Right lobe of liver (tissue), 4 donors: ENCODE measurements around the gene RSF1.

Source experiments
- CTCF ChIP-seq, 4 donors: fragments of 200-600 bp in 3 of 4; fragments of 450-650 bp in 1 of 4; IDR thresholded peaks; one replicate each; pipeline versions ENCODE4 v1.5.1 to v1.8.0; 2016 to 2022; ENCODE audit warnings: antibody characterized with exemption in 4 of 4, mild to moderate bottlenecking in 2 of 4
- POLR2A ChIP-seq: fragments of 450-650 bp; IDR thresholded peaks from one replicate; pipeline ENCODE4 v1.6.1; 2017; ENCODE audit warnings: antibody characterized with exemption, mild to moderate bottlenecking
- donor health status: DM: no; HTN: no; CAD: no.
- donor health status: DM: no; HTN: no; CAD: no.
- donor health status: DM: no; HTN: yes; CAD: no.

DNA sequence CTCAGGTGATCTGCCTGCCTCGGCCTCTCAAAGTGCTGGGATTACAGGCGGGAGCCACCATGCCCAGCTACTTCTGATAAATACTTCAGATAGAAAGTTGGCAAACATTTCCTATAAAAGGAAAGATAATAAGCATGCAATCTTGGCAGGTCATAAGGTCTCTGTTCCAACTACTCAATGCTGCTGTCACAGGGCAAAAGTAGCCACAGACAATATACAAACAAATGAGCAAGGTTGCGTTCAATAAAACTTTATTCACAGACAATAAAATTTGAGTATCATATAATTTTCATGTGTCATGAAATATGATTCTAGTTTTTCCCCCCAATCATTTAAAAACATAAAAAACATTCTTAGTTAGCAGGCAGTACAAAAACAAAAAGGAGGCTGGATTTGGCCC is 129.9 kb downstream of the RSF1 start:
- no peak for TF ChIP-seq CTCF (IDR thresholded peaks at IDR 0.05)
- no peak for TF ChIP-seq POLR2A
